Activated T-helper 1 cell treated with Interleukin-2 at 50 U/mL for 16 hours (primary cell): Measurements from ENCODE around the gene PPP1R14B.

Experiments used
- DNase-seq: peaks from one replicate; pipeline ENCODE4 v3.0.0-alpha.2; 2020; ENCODE audit warnings: low read depth

The PPP1R14B gene

GRCh38 chr11:64245401-64245796, 1.3 kb downstream of the PPP1R14B start:
- DNase-seq: no peak

GRCh38 chr11:64244966-64245365, 1.8 kb downstream of the PPP1R14B start:
- no peak for DNase-seq

GRCh38 chr11:64244107-64244506, 2.6 kb downstream of the PPP1R14B start:
- DNase-seq: no peak

GRCh38 chr11:64243236-64243854, 3.4 kb downstream of the PPP1R14B start:
- DNase-seq: no peak

- DNase-seq: no peak
Measured at GRCh38 chr11:64241491-64242374, 5.0 kb downstream of the PPP1R14B start.

- peak; percentile 100 for DNase-seq
Measured at GRCh38 chr11:64241241-64241490, 5.6 kb downstream of the PPP1R14B start.

GRCh38 chr11:64240435-64241240, 6.1 kb downstream of the PPP1R14B start, which contains the start of gene FKBP2:
Gene FKBP2 (plus strand): TSS chr11:64241095. CDS start chr11:64242388, 1,293 bp downstream.
- DNase-seq: peak; percentile 98

- DNase-seq: no peak
Measured at GRCh38 chr11:64239662-64240434, 6.9 kb downstream of the PPP1R14B start.

GRCh38 chr11:64238999-64239398, 7.7 kb downstream of the PPP1R14B start:
- no peak for DNase-seq

- DNase-seq: no peak
Measured at GRCh38 chr11:64238076-64238475, 8.7 kb downstream of the PPP1R14B start.

GRCh38 chr11:64237484-64237951, 9.2 kb downstream of the PPP1R14B start:
- no peak for DNase-seq

- no peak for DNase-seq
Measured at GRCh38 chr11:64235437-64236161, 11.1 kb downstream of the PPP1R14B start.

GRCh38 chr11:64234647-64235379, 11.9 kb downstream of the PPP1R14B start:
- DNase-seq: no peak

- peak; percentile 70 for DNase-seq
Measured at GRCh38 chr11:64233913-64234586, 12.7 kb downstream of the PPP1R14B start, which contains the start of gene VEGFB. Gene VEGFB (plus strand): TSS chr11:64234584. CDS start chr11:64234834, 250 bp downstream.

GRCh38 chr11:64232967-64233315, 13.8 kb downstream of the PPP1R14B start:
- DNase-seq: no peak

- DNase-seq: no peak
Measured at GRCh38 chr11:64232182-64232966, 14.4 kb downstream of the PPP1R14B start.

- no peak for DNase-seq
Measured at GRCh38 chr11:64231546-64231945, 15.2 kb downstream of the PPP1R14B start.

GRCh38 chr11:64230985-64231365, 15.8 kb downstream of the PPP1R14B start:
- DNase-seq: no peak
